Endothelial cell of umbilical vein (primary cell): ENCODE measurements around the gene TAF8. TPM values are rescaled to one million over a fixed set of nuclear protein-coding genes. Genes with fewer than 3 reads are reported as not detected.

Experiments
- BruUV-seq: library from RNA; stranded (reverse); fragments of 400-500 nt; replicated peaks from 2 replicates; lab custom pipeline; 2021; lab: Mats Ljungman, UMichigan
- CTCF ChIA-PET: fragments of 300-600, 350-600 bp; sonication (Branson Sonifier 250); formaldehyde crosslinking; loops from one replicate; lab custom pipeline; 2021; ENCODE audit warnings: antibody characterized with exemption, inconsistent platforms; lab: Charles Lee
- POLR2A ChIA-PET: fragments of 300-600, 350-600 bp; sonication (Branson Sonifier 250); formaldehyde crosslinking; loops from one replicate; lab custom pipeline; 2021; ENCODE audit warnings: antibody characterized with exemption, inconsistent platforms; lab: Charles Lee
- DNase-seq: peaks from one replicate; pipeline ENCODE4 v3.0.0-alpha.2; 2011; ENCODE audit warnings: low read depth, low spot score
- FAIRE-seq: peaks from 2 replicates; lab custom pipeline; 2011; peaks lifted over from hg19 to GRCh38; lab: Jason Lieb, UNC
- H2AFZ ChIP-seq: 2 replicates; pipeline ENCODE4 v1.6.0; 2012; ENCODE audit warnings: low read depth, low read length, control low read depth, inconsistent platforms
- H3K27ac ChIP-seq: 2 replicates; pipeline ENCODE4 v1.5.1; 2011; ENCODE audit warnings: low read depth, mild to moderate bottlenecking, control low read depth, low read length, moderate library complexity; ENCODE audit not compliant: insufficient read depth
- H3K27me3 ChIP-seq, 2 experiments: 2 replicates each; pipeline versions ENCODE4 v1.6.0 to v1.6.1; 2011; ENCODE audit warnings: low read length in 2 of 2, mixed read lengths in 1 of 2; ENCODE audit not compliant: control insufficient read depth in 2 of 2, insufficient read depth in 2 of 2
- H3K36me3 ChIP-seq, 2 experiments: 2 replicates in 1 of 2; 3 replicates in 1 of 2; pipeline ENCODE4 v1.5.1; 2011; ENCODE audit warnings: low read length in 2 of 2, mild to moderate bottlenecking in 1 of 2, moderate library complexity in 1 of 2; ENCODE audit not compliant: control insufficient read depth in 2 of 2, insufficient read depth in 2 of 2; ENCODE audit errors: extremely low read depth in 1 of 2
- H3K4me1 ChIP-seq: 3 replicates; pipeline ENCODE4 v1.5.1; 2011; ENCODE audit warnings: mild to moderate bottlenecking, low read length; ENCODE audit not compliant: control insufficient read depth, insufficient read depth; ENCODE audit errors: extremely low read depth
- H3K4me2 ChIP-seq: 2 replicates; pipeline ENCODE4 v1.6.1; 2011; ENCODE audit warnings: low read length, control low read depth, mixed read lengths; ENCODE audit not compliant: insufficient read depth
- H3K4me3 ChIP-seq, 3 experiments: fragments of 200-600 bp in 1 of 3; sonication (generic), shearing (Covaris generic) in 1 of 3; replicated peaks in 1 of 3; 2 replicates each; pipeline ENCODE4 v1.5.1; 2011 to 2016; ENCODE audit warnings: control low read depth in 3 of 3, low read length in 3 of 3, mild to moderate bottlenecking in 2 of 3, inconsistent platforms in 1 of 3, low read depth in 1 of 3, moderate library complexity in 1 of 3; ENCODE audit not compliant: insufficient read depth in 1 of 3
- H3K79me2 ChIP-seq: 2 replicates; pipeline ENCODE4 v1.6.0; 2012; ENCODE audit warnings: low read length, inconsistent platforms; ENCODE audit not compliant: control insufficient read depth, insufficient read depth
- H3K9ac ChIP-seq: replicated peaks from 2 replicates; pipeline ENCODE3; 2011; ENCODE audit warnings: low read length, control low read depth; ENCODE audit not compliant: insufficient read depth; ENCODE audit errors: extremely low read depth
- H3K9me1 ChIP-seq: replicated peaks from 3 replicates; pipeline ENCODE4 v1.6.0; 2011; ENCODE audit warnings: mild to moderate bottlenecking, low read length; ENCODE audit not compliant: control insufficient read depth, insufficient read depth; ENCODE audit errors: extremely low read depth
- H3K9me3 ChIP-seq: replicated peaks from 2 replicates; pipeline ENCODE4 v1.5.1; 2012; ENCODE audit warnings: low read length, inconsistent platforms; ENCODE audit not compliant: control insufficient read depth, insufficient read depth
- H4K20me1 ChIP-seq: replicated peaks from 2 replicates; pipeline ENCODE3; 2011; ENCODE audit warnings: mild to moderate bottlenecking, low read length; ENCODE audit not compliant: control insufficient read depth, insufficient read depth; ENCODE audit errors: extremely low read depth
- EZH2 ChIP-seq: IDR thresholded peaks from 2 replicates; pipeline ENCODE4 v1.6.1; 2012; ENCODE audit warnings: borderline replicate concordance, low read depth, mild to moderate bottlenecking, moderate library complexity, low read length, inconsistent platforms; ENCODE audit not compliant: severe bottlenecking
- FOS ChIP-seq: IDR thresholded peaks from 2 replicates; pipeline ENCODE4 v1.6.1; 2011; ENCODE audit warnings: mild to moderate bottlenecking, low read length, moderate library complexity, borderline replicate concordance; ENCODE audit not compliant: insufficient read depth
- GATA2 ChIP-seq: IDR thresholded peaks from 2 replicates; pipeline ENCODE4 v1.7.0; 2011; ENCODE audit warnings: low read depth, mild to moderate bottlenecking, moderate library complexity, mixed read lengths, low read length; ENCODE audit not compliant: insufficient read length, insufficient read depth
- JUN ChIP-seq: IDR thresholded peaks from 2 replicates; pipeline ENCODE4 v1.6.1; 2011; ENCODE audit warnings: borderline replicate concordance, low read depth; ENCODE audit not compliant: insufficient read length, insufficient read depth
- MAX ChIP-seq: IDR thresholded peaks from 2 replicates; pipeline ENCODE4 v1.6.1; 2011; ENCODE audit not compliant: insufficient read depth, insufficient read length
- MYC ChIP-seq: IDR thresholded peaks from one replicate; pipeline ENCODE4 v1.6.1; 2011; ENCODE audit warnings: mild to moderate bottlenecking, low read depth, low read length
- POLR2A ChIP-seq: IDR thresholded peaks from 2 replicates; pipeline ENCODE4 v1.6.1; 2012; ENCODE audit warnings: low read depth, mild to moderate bottlenecking, control low read depth, low read length
- POLR2AphosphoS5 ChIP-seq: IDR thresholded peaks from 2 replicates; pipeline ENCODE4 v1.6.1; 2012; ENCODE audit warnings: low read depth, mild to moderate bottlenecking, control low read depth, low read length, moderate library complexity; ENCODE audit not compliant: insufficient read depth
- dilution Hi-C: fragments of 300-500 bp; cut with MboI; formaldehyde crosslinking; loops from one replicate; pipeline ENCODE4 v1.15.0; 2019; ENCODE audit warnings: low sequenced_read_pairs; ENCODE audit not compliant: extremely low pct_ligation_motif_present
- intact Hi-C: fragments of 100-400 bp; cut with micrococcal nuclease; formaldehyde crosslinking; loops from one replicate; pipeline ENCODE4 v1.10.0; 2022
- polyA plus RNA-seq, 4 experiments: library from polyadenylated mRNA; depleted of rRNA in 3 of 4; stranded (reverse) in 3 of 4; unstranded in 1 of 4; fragments of >200 nt; gene quantifications; 2 replicates each; pipeline versions ENCODE4 v1.2.1 to v1.2.3, GENCODE V29; 2011 to 2012; ENCODE audit warnings: missing spikeins in 1 of 4
- total RNA-seq: library from RNA; stranded (reverse); gene quantifications from 2 replicates; pipeline ENCODE4 v1.2.3, GENCODE V29; 2021
- TF ChIP-seq, protein P1 (sequence below), 2 donors: IDR thresholded peaks; 1 replicate in 1 of 2; 2 replicates in 1 of 2; pipeline ENCODE4 v1.5.1; 2011; ENCODE audit warnings: low read length in 2 of 2, mild to moderate bottlenecking in 2 of 2, moderate library complexity in 2 of 2, control low read depth in 1 of 2, inconsistent platforms in 1 of 2, low read depth in 1 of 2; ENCODE audit not compliant: insufficient read depth in 1 of 2; ENCODE audit errors: extremely low read depth in 1 of 2

Gene TAF8
- total and polyA plus RNA-seq, 2 donors (not counting 3 experiments of a cell fraction or from before 2014, with no cell fraction given): 32.9 to 45.4 TPM

DNA sequence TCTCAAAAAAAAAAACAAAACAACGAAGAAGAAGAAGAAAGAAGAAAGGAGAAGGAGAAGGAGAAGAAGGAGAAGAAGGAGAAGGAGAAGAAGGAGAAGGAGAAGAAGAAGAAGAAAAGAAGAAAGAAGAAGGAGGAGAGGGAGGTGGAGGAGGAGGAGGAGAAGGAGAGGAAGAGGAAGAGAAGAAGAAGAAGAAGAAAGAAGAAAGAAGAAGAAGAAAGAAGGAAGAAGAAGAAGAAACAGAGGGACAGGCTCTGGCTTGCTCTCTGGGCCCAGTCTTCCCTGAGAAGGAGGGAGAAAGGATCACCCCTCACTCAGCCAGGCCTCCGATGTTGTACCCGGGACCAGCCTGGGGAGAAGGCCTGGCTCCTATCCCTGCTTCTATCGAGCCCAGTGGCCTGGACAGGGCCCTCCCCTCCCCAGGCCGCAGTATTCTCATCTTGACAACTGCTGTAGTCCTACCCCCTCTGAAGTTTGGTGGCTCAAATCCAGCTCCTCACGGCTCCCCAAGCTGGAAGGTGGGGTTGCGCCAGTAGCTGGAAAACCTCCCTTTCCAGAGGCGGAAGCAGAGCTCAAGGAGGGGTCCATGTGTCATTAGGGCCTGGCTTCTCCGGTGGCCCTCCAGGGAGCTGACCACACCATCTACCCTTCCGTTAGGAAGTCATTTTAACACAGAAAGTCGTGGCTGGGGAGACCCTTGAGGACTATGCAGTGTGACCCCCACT lies 73.2 kb downstream of the TAF8 start:
- FAIRE-seq (no peak), DNase-seq (no peak)
- TF ChIP-seq FOS: no peak
- TF ChIP-seq MAX: no peak
- TF ChIP-seq POLR2A: no peak
- TF ChIP-seq MYC: no peak
- no peak for TF ChIP-seq EZH2
- no peak for TF ChIP-seq GATA2
- TF ChIP-seq, protein P1, sequence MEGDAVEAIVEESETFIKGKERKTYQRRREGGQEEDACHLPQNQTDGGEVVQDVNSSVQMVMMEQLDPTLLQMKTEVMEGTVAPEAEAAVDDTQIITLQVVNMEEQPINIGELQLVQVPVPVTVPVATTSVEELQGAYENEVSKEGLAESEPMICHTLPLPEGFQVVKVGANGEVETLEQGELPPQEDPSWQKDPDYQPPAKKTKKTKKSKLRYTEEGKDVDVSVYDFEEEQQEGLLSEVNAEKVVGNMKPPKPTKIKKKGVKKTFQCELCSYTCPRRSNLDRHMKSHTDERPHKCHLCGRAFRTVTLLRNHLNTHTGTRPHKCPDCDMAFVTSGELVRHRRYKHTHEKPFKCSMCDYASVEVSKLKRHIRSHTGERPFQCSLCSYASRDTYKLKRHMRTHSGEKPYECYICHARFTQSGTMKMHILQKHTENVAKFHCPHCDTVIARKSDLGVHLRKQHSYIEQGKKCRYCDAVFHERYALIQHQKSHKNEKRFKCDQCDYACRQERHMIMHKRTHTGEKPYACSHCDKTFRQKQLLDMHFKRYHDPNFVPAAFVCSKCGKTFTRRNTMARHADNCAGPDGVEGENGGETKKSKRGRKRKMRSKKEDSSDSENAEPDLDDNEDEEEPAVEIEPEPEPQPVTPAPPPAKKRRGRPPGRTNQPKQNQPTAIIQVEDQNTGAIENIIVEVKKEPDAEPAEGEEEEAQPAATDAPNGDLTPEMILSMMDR (IDR thresholded peaks at IDR 0.05; ENCODE audit: extremely low read depth in 1 of 2, insufficient read depth in 1 of 2, low read depth in 1 of 2, low read length in 2 of 2): no peak
- no peak for TF ChIP-seq POLR2AphosphoS5
- no peak for TF ChIP-seq JUN
- Histone ChIP-seq H3K9me3 (no peaks in the 10 kb centered on the region), H3K9ac (no peak overlapping the region), H3K27me3 (no peaks in the 10 kb centered on the region), H4K20me1 (no peaks in the 10 kb centered on the region), H3K4me1 (peaks cover 3% of the 10 kb centered on the region), H3K4me2 (no peak overlapping the region), H3K79me2 (no peaks in the 10 kb centered on the region), H3K9me1 (no peaks in the 10 kb centered on the region), H2AFZ (no peak overlapping the region), H3K4me3 (no peak overlapping the region), H3K27ac (no peak overlapping the region), H3K36me3 (no peaks in the 10 kb centered on the region)
- dilution Hi-C loops: no loop called here
- ChIA-PET POLR2A (no interaction called here), CTCF (interaction anchor here (0.8 kb wide), 2 partner anchors 14 to 19 kb away, joined by 3 read pairs; partner anchors contain the start of gene C6orf132)
- BruUV-seq: no TSS peak
- intact Hi-C loops: no loop called here
